Esophagus muscularis mucosa (tissue), 4 donors: ENCODE data around the gene CCDC88C. TPM values are rescaled to one million over a fixed set of nuclear protein-coding genes. Genes with fewer than 3 reads are reported as not detected.

Experiments
- DNase-seq: peaks from one replicate; pipeline ENCODE4 v3.0.0-alpha.2; 2017; ENCODE audit errors: extremely low spot score
- H3K27ac ChIP-seq, 4 donors: fragments of 200-600 bp; sonication (generic); replicated peaks in 1 of 4; 1 replicate in 3 of 4; 2 replicates in 1 of 4; pipeline ENCODE4 v1.5.1; 2016 to 2019; ENCODE audit warnings: mild to moderate bottlenecking in 1 of 4
- H3K27me3 ChIP-seq, 4 donors: fragments of 200-600 bp; sonication (generic); one replicate each; pipeline versions ENCODE4 v1.5.1 to v1.6.0; 2016 to 2019
- H3K36me3 ChIP-seq, 4 donors: fragments of 200-600 bp; sonication (generic); one replicate each; pipeline ENCODE4 v1.5.1; 2016 to 2019
- H3K4me1 ChIP-seq, 4 donors: fragments of 200-600 bp; sonication (generic); one replicate each; pipeline ENCODE4 v1.5.1; 2016 to 2019
- H3K4me3 ChIP-seq, 4 donors: fragments of 200-600 bp; sonication (generic); 1 replicate in 2 of 4; 2 replicates in 2 of 4; pipeline ENCODE4 v1.5.1; 2016 to 2019; ENCODE audit warnings: mild to moderate bottlenecking in 4 of 4, moderate library complexity in 1 of 4
- H3K9me3 ChIP-seq, 4 donors: fragments of 200-600 bp; sonication (generic); 1 replicate in 3 of 4; 2 replicates in 1 of 4; pipeline ENCODE4 v1.5.1; 2016 to 2019
- CTCF ChIP-seq, 3 experiments: fragments of 200-600 bp in 2 of 3; fragments of 450-650 bp in 1 of 3; sonication (generic) in 2 of 3; IDR thresholded peaks; one replicate each; pipeline ENCODE4 v1.5.1; 2017 to 2019; ENCODE audit warnings: antibody characterized with exemption in 3 of 3, mild to moderate bottlenecking in 2 of 3, moderate library complexity in 1 of 3
- EP300 ChIP-seq: sonication (generic); formaldehyde crosslinking; IDR thresholded peaks from one replicate; pipeline ENCODE4 v1.6.1; 2017; ENCODE audit warnings: antibody characterized with exemption
- POLR2A ChIP-seq: fragments of 450-650 bp; IDR thresholded peaks from one replicate; pipeline ENCODE4 v1.6.1; 2017; ENCODE audit warnings: antibody characterized with exemption, moderate library complexity, mild to moderate bottlenecking, low read depth
- POLR2AphosphoS5 ChIP-seq, 2 donors: sonication (generic); formaldehyde crosslinking; IDR thresholded peaks; one replicate each; pipeline ENCODE4 v1.6.1; 2017; ENCODE audit warnings: antibody characterized with exemption in 2 of 2
- WGBS: methylation state at CpG from one replicate; pipeline ENCODE4 v1.1.5; 2018; 5-methylcytosine and 5-hydroxymethylcytosine counted together
- intact Hi-C: fragments of 100-400 bp; cut with DNase I; formaldehyde crosslinking; loops from one replicate; pipeline ENCODE4 v1.15.1; 2023
- total RNA-seq, 4 donors: library from RNA; depleted of rRNA; stranded (reverse); fragments of >200 nt; gene quantifications; one replicate each; pipeline versions ENCODE4 v1.1.0 to v1.2.1, GENCODE V29; 2016

The CCDC88C gene
- total RNA-seq, 4 donors from 2014 or later, result 4.2 to 6.3 (median 5.6) TPM

GRCh38 chr14:91371011-91371989 lies 46.3 kb downstream of the CCDC88C start:
- DNase-seq, result no peak
- intact Hi-C loops, result no loop called here
- H3K9me3 ChIP-seq, result no peaks in the 10 kb centered on the region

GRCh38 chr14:91369628-91370445 lies 47.8 kb downstream of the CCDC88C start:
- Histone ChIP-seq H3K4me3 (no peak overlapping the region), H3K9me3 (no peaks in the 10 kb centered on the region), H3K36me3 (no peaks in the 10 kb centered on the region), H3K27me3 (peaks cover 0 to 12% (median 2%) of the 10 kb centered on the region in 4 donors), H3K4me1 (peaks cover 19 to 45% (median 28%) of the 10 kb centered on the region in 4 donors), H3K27ac (no peak overlapping the region)
- intact Hi-C loops, result no loop called here
- WGBS, result 61% methylated on average over 20 of the region's 24 CpGs
- DNase-seq, result no peak
- no peak for TF ChIP-seq POLR2A
- TF ChIP-seq EP300, result no peak
- TF ChIP-seq CTCF (IDR thresholded peaks at IDR 0.05), result no peak
- TF ChIP-seq POLR2AphosphoS5 (IDR thresholded peaks at IDR 0.05), result no peak

More at GRCh38 chr14:91371011-91371989, 46.3 kb downstream of the CCDC88C start:
- H3K27me3 ChIP-seq, result peaks cover 0 to 12% (median 2%) of the 10 kb centered on the region in 4 donors
- 87% methylated on average over 14 of the region's 19 CpGs for WGBS
- H3K36me3 ChIP-seq, result no peaks in the 10 kb centered on the region
- TF ChIP-seq EP300 (no peak), CTCF (IDR thresholded peaks at IDR 0.05) (no peak), POLR2AphosphoS5 (IDR thresholded peaks at IDR 0.05) (no peak), POLR2A (no peak)
- no peak overlapping the region for H3K27ac ChIP-seq
- peaks cover 19 to 45% (median 28%) of the 10 kb centered on the region in 4 donors for H3K4me1 ChIP-seq
- H3K4me3 ChIP-seq, result no peak overlapping the region

- Histone ChIP-seq H3K4me3 (no peak overlapping the region), H3K27me3 (peaks cover 0 to 12% (median 2%) of the 10 kb centered on the region in 4 donors), H3K36me3 (no peaks in the 10 kb centered on the region), H3K4me1 (peaks cover 19 to 42% (median 25%) of the 10 kb centered on the region in 4 donors), H3K27ac (no peak overlapping the region), H3K9me3 (no peaks in the 10 kb centered on the region)
- no peak for DNase-seq
- intact Hi-C loops, result no loop called here
- TF ChIP-seq POLR2A, result no peak
- TF ChIP-seq POLR2AphosphoS5 (IDR thresholded peaks at IDR 0.05), result no peak
- no peak for TF ChIP-seq EP300
- TF ChIP-seq CTCF (IDR thresholded peaks at IDR 0.05), result no peak
- 81% methylated on average over 19 of the region's 19 CpGs for WGBS
Observed at GRCh38 chr14:91368776-91369416, 48.7 kb downstream of the CCDC88C start.
